ENCODE data around the gene C20orf96.
"Not testable (repeated sequence)": the region's sequence is repeated elsewhere in the genome, so short reads cannot be mapped to it uniquely, and the experiment has no call there.

Gene C20orf96

DNA sequence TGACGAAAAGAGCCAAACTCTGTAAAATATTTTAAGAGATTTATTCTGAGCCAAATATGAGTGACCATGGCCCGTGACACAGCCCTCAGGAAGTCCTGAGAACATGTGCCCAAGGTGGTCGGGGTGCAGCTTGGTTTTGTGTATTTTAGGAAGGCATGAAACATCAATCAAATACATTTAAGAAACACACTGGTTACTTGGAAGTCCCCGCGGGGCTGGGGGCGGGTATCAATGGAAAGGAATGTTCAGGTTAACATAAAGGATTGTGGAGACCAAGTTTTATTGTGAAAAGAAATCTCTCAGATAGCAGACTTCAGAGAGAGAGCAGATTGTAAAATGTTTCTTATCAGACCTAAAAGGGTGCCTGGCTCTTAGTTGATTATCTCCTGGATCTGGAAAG lies 37.1 kb downstream of the C20orf96 start:
- H3K27me3 ChIP-seq (ENCODE audit: insufficient read depth, low read length), result peaks cover 100% of the 10 kb centered on the region
- not testable (repeated sequence) for H3K4me1 ChIP-seq (ENCODE audit: insufficient read depth, low read length); H3K4me3 ChIP-seq (ENCODE audit: low read length); H3K9me3 ChIP-seq (ENCODE audit: insufficient read depth, low read depth, low read length); H3K9ac ChIP-seq (ENCODE audit: low read depth, low read length); H3K27ac ChIP-seq (ENCODE audit: low read length); H3K36me3 ChIP-seq (ENCODE audit: insufficient read depth, low read depth, low read length)

DNA sequence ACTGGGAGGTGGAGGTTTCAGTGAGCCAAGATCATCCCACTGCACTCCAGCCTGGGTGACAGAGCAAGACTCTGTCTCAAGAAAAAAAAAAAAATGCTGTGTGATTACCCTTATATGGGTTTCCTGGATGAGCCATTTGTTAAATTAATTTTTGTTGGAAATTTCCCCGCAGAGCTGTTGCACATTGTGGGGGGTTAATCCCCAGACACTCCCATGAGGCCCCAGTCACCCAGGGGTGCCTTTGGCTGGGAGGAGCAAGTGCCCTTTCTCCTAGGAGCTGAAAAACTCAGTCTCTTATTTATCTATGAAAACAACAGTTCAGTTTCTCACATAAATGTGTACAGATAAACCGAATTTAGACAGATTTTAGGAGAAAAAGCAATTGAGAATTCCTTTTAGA lies 37.7 kb downstream of the C20orf96 start:
- no peaks in the 10 kb centered on the region for H3K36me3 ChIP-seq (ENCODE audit: insufficient read depth, low read depth, low read length)
- H3K9ac ChIP-seq (ENCODE audit: low read depth, low read length), result no peak overlapping the region
- peaks cover 99% of the 10 kb centered on the region for H3K27me3 ChIP-seq (ENCODE audit: insufficient read depth, low read length)
- peaks cover 5% of the 10 kb centered on the region; the same call in 1 of the 2 replicates for H3K9me3 ChIP-seq (ENCODE audit: insufficient read depth, low read depth, low read length)
- H3K4me1 ChIP-seq (ENCODE audit: insufficient read depth, low read length), result peaks cover 7% of the 10 kb centered on the region; the same call in 1 of the 2 replicates
- H3K27ac ChIP-seq (ENCODE audit: low read length), result no peak overlapping the region
- H3K4me3 ChIP-seq (ENCODE audit: low read length), result no peak overlapping the region

DNA sequence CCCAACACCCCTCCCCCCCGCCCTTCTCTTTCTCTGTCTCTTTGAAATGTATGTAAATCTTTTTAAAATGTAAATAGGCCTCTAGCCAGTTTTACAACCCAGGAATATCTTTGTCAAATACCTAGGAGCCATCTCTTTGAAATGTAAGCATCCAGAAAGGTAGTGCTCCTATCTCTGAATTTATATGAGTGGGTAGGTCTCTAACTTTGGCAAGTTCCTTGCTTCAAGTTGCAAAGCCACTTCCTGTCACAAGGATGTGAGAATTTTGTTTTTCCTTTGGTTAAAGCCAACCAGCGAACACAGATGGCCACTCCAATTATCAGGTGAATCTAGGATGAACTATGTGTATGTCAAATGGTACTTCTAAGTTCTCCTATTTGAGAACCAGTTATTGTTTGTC lies 39.2 kb downstream of the C20orf96 start:
- Histone ChIP-seq H3K9me3 (ENCODE audit: insufficient read depth, low read depth, low read length) (peaks cover 5% of the 10 kb centered on the region; the same call in 1 of the 2 replicates), H3K27ac (ENCODE audit: low read length) (no peak overlapping the region), H3K36me3 (ENCODE audit: insufficient read depth, low read depth, low read length) (no peaks in the 10 kb centered on the region), H3K9ac (ENCODE audit: low read depth, low read length) (no peak overlapping the region), H3K4me1 (ENCODE audit: insufficient read depth, low read length) (peaks cover 7% of the 10 kb centered on the region; the same call in 1 of the 2 replicates), H3K27me3 (ENCODE audit: insufficient read depth, low read length) (peaks cover 99% of the 10 kb centered on the region), H3K4me3 (ENCODE audit: low read length) (peak overlapping the region; percentile 29; the same call in 1 of the 2 replicates)

DNA sequence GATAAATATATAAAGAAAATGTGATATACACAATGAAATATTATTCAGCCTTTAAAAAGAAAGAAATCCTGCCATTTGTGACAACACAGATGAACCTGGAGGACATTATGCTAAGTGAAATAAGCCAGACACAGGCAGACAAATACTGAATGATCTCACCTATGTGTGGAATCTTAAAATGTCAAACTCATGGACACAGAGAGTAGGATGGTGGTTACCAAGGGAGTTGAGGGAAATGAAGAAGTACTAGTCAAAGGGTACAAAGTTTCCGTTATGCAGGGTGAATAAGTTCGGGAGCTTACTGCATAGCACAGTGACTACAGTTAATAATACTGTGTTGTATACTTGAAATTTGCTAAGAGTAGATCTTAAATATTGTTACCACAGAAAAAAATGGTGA lies 47.6 kb downstream of the C20orf96 start:
- H3K4me1 ChIP-seq (ENCODE audit: insufficient read depth, low read length), result no peaks in the 10 kb centered on the region
- H3K27me3 ChIP-seq (ENCODE audit: insufficient read depth, low read length), result peaks cover 69% of the 10 kb centered on the region
- no peak overlapping the region for H3K4me3 ChIP-seq (ENCODE audit: low read length)
- H3K36me3 ChIP-seq (ENCODE audit: insufficient read depth, low read depth, low read length), result no peaks in the 10 kb centered on the region
- H3K9me3 ChIP-seq (ENCODE audit: insufficient read depth, low read depth, low read length), result no peaks in the 10 kb centered on the region
- H3K27ac ChIP-seq (ENCODE audit: low read length), result no peak overlapping the region
- H3K9ac ChIP-seq (ENCODE audit: low read depth, low read length), result no peak overlapping the region

DNA sequence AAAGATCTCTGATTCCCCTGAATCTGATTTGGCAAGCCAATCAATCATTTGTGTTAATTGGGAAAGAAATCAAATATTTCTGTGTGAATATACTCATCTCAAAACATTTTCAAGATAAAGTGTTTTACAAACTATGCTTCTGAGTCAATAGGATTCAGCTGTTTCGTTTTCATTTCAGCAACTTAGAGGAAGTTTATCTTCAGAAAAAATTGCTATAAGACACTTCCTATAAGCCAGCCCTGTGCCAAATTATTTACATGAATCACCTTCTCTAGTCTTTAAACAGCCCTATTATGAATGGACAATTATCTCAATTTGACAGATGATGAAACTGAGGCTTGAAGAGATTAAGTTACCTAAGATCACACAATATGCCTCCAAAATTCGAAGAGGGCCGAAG lies 52.6 kb downstream of the C20orf96 start:
- Histone ChIP-seq H3K4me3 (ENCODE audit: low read length) (no peak overlapping the region), H3K4me1 (ENCODE audit: insufficient read depth, low read length) (0 out of 2 replicates have a peak, but pooled peaks cover 3% of the 10 kb centered on the region), H3K27ac (ENCODE audit: low read length) (no peak overlapping the region), H3K27me3 (ENCODE audit: insufficient read depth, low read length) (peaks cover 44% of the 10 kb centered on the region), H3K36me3 (ENCODE audit: insufficient read depth, low read depth, low read length) (no peaks in the 10 kb centered on the region), H3K9me3 (ENCODE audit: insufficient read depth, low read depth, low read length) (no peaks in the 10 kb centered on the region), H3K9ac (ENCODE audit: low read depth, low read length) (no peak overlapping the region)

DNA sequence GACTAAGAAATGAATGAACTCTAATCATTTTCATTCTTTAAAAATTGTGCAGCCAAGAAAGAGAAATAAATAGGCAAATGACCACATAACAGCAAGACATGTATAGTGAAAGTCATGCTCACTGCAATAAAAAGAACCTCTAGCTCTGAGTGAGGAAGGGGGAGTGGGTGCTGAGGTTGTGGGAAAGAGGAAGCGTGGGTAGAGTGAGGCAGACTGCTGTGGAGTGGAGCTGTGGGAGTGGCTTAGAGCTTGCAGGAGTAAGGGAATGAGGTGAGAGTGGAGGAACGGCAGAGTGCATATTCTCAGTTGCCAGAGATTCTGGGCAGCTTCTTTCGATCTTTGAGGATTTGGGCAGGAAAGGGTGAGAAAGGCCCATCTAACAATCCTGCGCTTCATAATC lies 53.1 kb downstream of the C20orf96 start:
- Histone ChIP-seq H3K4me3 (ENCODE audit: low read length) (no peak overlapping the region), H3K4me1 (ENCODE audit: insufficient read depth, low read length) (0 out of 2 replicates have a peak, but pooled peaks cover 3% of the 10 kb centered on the region), H3K9me3 (ENCODE audit: insufficient read depth, low read depth, low read length) (no peaks in the 10 kb centered on the region), H3K27ac (ENCODE audit: low read length) (no peak overlapping the region), H3K27me3 (ENCODE audit: insufficient read depth, low read length) (peaks cover 40% of the 10 kb centered on the region), H3K9ac (ENCODE audit: low read depth, low read length) (no peak overlapping the region), H3K36me3 (ENCODE audit: insufficient read depth, low read depth, low read length) (no peaks in the 10 kb centered on the region)

DNA sequence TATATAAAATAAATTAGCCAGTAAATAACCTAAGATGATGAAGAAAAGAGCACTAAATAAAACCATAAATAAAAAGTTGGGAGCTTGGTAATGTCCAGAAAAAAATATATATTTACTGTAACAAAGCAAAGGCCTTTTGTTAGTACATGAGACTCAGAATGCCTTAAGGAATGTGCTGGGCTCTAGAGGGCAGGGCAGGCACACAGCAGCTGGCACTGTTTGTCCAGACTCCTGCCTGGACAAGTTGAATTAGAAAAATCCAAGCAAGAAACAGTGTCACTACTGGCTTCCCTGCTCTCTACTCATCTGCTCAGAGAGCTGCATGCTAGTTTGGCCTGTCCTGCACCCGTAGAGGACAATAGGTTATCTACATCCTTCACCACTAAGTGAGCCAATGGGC lies 54.7 kb downstream of the C20orf96 start:
- no peaks in the 10 kb centered on the region for H3K36me3 ChIP-seq (ENCODE audit: insufficient read depth, low read depth, low read length)
- no peak overlapping the region for H3K4me3 ChIP-seq (ENCODE audit: low read length)
- no peak overlapping the region; the same call in 1 of the 2 replicates for H3K9ac ChIP-seq (ENCODE audit: low read depth, low read length)
- 0 out of 2 replicates have a peak, but pooled peaks cover 3% of the 10 kb centered on the region for H3K4me1 ChIP-seq (ENCODE audit: insufficient read depth, low read length)
- H3K27ac ChIP-seq (ENCODE audit: low read length), result no peak overlapping the region
- peaks cover 26% of the 10 kb centered on the region for H3K27me3 ChIP-seq (ENCODE audit: insufficient read depth, low read length)
- H3K9me3 ChIP-seq (ENCODE audit: insufficient read depth, low read depth, low read length), result no peaks in the 10 kb centered on the region

DNA sequence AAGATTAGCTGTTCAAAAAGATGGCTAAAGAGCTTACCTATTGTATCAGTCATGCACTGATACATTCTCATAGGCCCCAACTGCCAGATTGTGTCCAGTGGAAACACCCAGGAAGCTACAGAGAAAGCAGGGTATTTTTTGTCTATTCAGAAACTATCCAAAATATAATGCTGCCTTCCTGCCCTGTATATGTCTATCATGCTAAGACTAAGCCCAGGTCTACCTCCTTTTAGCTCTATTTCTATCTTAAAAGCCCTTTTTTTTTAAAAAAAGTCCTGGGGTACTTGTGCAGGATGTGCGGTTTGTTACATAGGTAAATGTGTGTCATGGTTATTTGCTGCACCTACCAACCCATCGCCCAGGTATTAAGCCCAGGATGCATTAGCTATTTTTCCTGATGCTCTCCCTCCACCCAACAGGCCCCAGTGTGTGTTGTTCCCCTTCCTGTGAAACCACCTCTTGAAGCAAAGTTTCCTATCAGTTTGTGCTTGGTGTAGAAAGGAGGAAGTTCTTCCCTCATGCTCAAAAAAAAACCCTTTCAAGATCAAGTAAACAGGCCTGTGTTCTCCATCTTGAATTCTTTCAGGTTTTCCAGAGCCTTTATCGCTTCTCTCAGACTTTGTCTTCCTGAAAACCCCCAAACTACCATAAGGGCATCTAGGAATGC lies 63.0 kb downstream of the C20orf96 start:
- Histone ChIP-seq H3K9ac (ENCODE audit: low read depth, low read length) (no peak overlapping the region), H3K4me3 (ENCODE audit: low read length) (no peak overlapping the region), H3K36me3 (ENCODE audit: insufficient read depth, low read depth, low read length) (no peaks in the 10 kb centered on the region), H3K27ac (ENCODE audit: low read length) (no peak overlapping the region), H3K27me3 (ENCODE audit: insufficient read depth, low read length) (peaks cover 10% of the 10 kb centered on the region), H3K9me3 (ENCODE audit: insufficient read depth, low read depth, low read length) (no peaks in the 10 kb centered on the region), H3K4me1 (ENCODE audit: insufficient read depth, low read length) (no peaks in the 10 kb centered on the region)

DNA sequence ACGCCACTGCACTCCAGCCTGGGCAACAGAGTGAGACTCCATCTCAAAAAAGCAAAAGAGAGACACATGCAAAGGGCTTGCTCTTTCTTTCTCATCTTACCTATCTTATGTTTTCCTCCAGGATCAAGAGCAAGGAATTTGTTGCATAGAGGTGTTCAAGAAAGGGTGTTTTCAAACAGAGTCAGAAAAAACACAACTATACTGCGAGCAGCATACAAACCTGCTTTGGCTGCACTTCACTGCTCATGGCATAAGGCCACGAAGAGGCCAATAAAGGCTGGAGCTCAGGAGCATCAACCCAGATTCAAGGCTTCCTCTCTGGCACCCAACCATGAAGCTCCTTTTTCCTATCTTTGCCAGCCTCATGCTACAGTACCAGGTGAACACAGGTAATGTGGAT lies 63.6 kb downstream of the C20orf96 start, which contains the start of gene DEFB129:
Gene DEFB129, plus strand, starts transcription at position 301 of the 400 bp plus-strand sequence. Its CDS starts 31 bp downstream, at position 332.
- no peak within 1 kb of the TSS for H3K9ac ChIP-seq (ENCODE audit: low read depth, low read length)
- no peak within 1 kb of the TSS for H3K4me3 ChIP-seq (ENCODE audit: low read length)
- H3K27me3 ChIP-seq (ENCODE audit: insufficient read depth, low read length), result peaks cover 14% of the 10 kb centered on the region
- H3K36me3 ChIP-seq (ENCODE audit: insufficient read depth, low read depth, low read length), result no peaks in the 10 kb centered on the region
- H3K27ac ChIP-seq (ENCODE audit: low read length), result no peak within 1 kb of the TSS
- H3K9me3 ChIP-seq (ENCODE audit: insufficient read depth, low read depth, low read length), result no peaks in the 10 kb centered on the region
- no peaks in the 10 kb centered on the region for H3K4me1 ChIP-seq (ENCODE audit: insufficient read depth, low read length)

DNA sequence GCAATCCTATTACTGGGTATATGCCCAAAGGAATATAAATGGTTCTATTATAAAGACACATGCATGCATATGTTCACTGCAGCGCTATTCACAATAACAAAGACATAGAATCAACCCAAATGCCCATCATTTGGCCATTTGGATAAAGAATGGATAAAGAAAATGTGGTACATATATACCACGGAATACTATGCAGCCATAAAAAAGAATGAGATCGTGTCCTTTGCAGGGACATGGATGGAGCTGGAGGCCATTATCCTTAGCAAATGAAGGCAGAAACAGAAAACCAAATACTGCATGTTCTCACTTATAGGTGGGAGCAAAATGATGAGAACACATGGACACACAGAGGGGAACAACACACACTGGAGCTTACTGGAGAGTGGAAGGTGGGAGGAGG lies 64.7 kb downstream of the C20orf96 start:
- not testable (repeated sequence) for H3K9ac ChIP-seq (ENCODE audit: low read depth, low read length)

DNA sequence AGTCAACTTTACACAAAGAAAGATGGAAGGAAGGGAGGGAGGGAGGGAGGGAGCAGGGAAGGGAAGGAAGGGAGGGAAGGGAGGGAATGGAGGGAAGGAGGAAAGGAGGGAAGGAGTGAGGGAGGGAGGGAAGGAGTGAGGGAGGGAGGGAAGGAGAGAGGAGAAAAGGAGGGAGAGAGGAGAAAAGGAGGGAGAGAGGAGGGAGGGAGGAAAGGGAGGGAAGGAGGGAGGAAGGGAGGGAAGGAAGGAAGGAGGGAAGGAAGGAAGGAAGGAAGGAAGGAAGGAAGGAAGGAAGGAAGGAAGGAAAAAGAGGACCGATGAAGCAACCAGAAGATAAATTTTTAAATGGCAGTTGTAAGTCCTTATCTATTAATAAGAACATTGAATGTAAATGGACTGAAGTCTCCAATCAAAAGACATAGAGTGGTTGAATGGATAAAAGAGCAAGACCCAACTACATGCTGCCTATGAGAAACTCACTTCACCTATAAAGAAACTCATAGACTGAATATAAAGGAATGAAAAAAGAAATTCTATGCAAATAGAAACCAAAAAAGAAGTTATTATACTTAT lies 69.2 kb downstream of the C20orf96 start:
- H3K27me3 ChIP-seq (ENCODE audit: insufficient read depth, low read length), result peaks cover 39% of the 10 kb centered on the region
- no peaks in the 10 kb centered on the region for H3K36me3 ChIP-seq (ENCODE audit: insufficient read depth, low read depth, low read length)
- H3K9me3 ChIP-seq (ENCODE audit: insufficient read depth, low read depth, low read length), result no peaks in the 10 kb centered on the region
- no peak overlapping the region for H3K27ac ChIP-seq (ENCODE audit: low read length)
- no peak overlapping the region for H3K9ac ChIP-seq (ENCODE audit: low read depth, low read length)
- no peaks in the 10 kb centered on the region for H3K4me1 ChIP-seq (ENCODE audit: insufficient read depth, low read length)
- H3K4me3 ChIP-seq (ENCODE audit: low read length), result no peak overlapping the region

More for the DNA sequence above, 64.7 kb downstream of the C20orf96 start:
- H3K4me3 ChIP-seq (ENCODE audit: low read length); H3K36me3 ChIP-seq (ENCODE audit: insufficient read depth, low read depth, low read length); H3K27ac ChIP-seq (ENCODE audit: low read length); H3K4me1 ChIP-seq (ENCODE audit: insufficient read depth, low read length); H3K9me3 ChIP-seq (ENCODE audit: insufficient read depth, low read depth, low read length): not testable (repeated sequence)
- peaks cover 24% of the 10 kb centered on the region for H3K27me3 ChIP-seq (ENCODE audit: insufficient read depth, low read length)

Data from iPS-20b (cell line).